GM19395 (cell line): ENCODE data around the gene SSR4.
"Not testable (repeated sequence)": the region's sequence is repeated elsewhere in the genome, so short reads cannot be mapped to it uniquely, and the experiment has no call there.

ENCODE experiments used
- ATAC-seq: cut with Tn5 transposase; IDR thresholded peaks from one replicate; pipeline ENCODE4 v1.9.1; 2021; ENCODE audit warnings: mild to moderate bottlenecking, moderate library complexity; ENCODE audit not compliant: unreplicated experiment

The SSR4 gene

DNA sequence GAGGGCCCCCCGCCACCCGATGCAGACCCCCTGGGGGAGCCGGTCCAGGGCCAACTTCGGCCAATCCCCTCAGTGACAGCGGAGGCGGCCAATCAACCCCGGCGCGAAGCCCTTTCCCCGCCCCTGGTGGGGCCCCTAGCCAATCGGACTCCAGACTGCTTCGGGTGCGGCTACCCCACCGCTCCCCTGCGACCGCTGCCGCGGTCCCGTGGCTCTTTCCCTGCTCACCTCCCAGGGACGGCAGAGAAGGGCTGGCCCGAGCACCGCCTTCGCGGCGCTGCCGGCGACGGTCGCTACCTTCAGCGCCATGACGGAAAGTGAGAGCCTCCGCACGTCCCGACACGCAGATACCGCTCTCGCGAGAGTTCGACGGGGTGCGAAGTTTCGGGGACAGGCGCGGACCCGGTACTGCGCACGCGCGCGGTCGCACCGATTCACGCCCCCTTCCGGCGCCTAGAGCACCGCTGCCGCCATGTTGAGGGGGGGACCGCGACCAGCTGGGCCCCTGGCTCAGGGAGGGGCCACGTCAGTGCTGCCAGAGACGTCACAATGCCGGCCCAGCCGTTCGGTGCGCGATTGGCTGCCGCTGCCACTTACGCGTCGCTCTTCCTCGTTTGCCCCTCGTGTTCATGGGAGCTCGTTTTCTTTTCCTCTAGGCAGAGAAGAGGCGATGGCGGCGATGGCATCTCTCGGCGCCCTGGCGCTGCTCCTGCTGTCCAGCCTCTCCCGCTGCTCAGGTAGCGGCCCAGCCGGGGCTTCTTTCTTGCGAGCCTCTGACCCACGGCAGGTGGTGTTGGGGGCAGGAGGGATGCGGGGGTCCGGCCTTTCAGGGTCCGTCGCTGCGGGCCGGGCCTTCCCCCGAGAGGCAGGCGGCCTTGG lies at the start of gene SSR4, which contains the start of gene IDH3G:
Gene SSR4, plus strand, starts transcription at position 651 of the 879 bp plus-strand sequence. Its CDS starts 20 bp downstream, at position 671.
Gene IDH3G, minus strand, starts transcription at position 358 of the 879 bp plus-strand sequence. Its CDS starts 49 bp downstream, at position 309.
- ATAC-seq: peak; percentile 88

DNA sequence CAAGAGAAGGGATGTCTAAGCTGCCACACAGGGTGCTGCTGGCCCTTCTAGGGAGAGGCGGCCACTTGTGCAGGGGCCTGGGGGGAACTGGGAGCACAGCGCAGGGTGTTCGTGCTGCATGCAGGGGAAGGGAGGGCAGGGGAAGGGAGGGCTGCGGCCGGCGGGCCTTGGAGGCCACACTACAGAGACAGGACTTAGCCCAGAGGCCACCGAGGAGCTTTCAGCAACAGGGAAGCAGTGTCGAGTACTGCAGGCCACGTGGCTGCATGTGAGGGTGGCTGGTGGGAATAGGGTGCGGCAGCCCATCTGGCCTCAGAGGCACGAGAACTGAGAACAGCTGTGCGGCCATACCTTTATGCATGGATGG lies 49.4 kb upstream of the SSR4 start:
- ATAC-seq: not testable (repeated sequence)

DNA sequence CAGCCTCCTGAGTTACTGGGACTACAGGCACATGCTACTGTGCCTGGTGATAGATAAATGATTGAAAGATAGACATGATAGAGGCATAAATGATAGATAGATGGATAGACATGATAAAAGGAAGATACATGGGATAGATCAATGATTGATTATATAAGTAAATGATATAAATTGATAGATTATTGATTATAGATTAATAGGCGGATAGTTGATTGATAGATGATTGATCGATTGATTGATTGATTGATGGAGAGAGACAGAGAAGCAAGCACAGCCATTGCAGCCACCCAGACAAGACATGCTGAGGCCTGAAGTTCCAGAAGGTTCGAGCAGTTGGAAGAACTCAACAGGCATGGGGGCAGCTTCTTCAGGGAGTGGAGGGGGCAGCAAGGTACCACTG lies 48.1 kb upstream of the SSR4 start:
- ATAC-seq: no peak

DNA sequence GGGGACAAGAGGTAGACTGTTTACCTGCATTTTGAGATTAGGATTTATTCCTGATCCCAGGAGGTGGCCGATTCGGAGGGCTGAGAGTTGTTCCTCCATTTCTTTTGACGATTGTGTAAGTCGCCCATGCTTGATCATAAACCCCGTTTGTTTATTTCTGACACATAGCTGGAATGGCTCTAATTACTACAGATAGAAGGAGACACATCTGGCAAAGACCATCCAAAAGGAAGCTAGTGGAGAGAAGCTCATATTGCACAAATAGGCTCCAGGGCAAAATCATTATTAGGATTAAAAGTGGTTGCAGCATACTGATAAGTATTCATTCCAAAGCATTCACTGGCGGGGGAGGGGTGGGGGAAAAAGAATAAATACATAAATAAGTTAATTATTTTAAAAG lies 47.5 kb upstream of the SSR4 start:
- not testable (repeated sequence) for ATAC-seq

DNA sequence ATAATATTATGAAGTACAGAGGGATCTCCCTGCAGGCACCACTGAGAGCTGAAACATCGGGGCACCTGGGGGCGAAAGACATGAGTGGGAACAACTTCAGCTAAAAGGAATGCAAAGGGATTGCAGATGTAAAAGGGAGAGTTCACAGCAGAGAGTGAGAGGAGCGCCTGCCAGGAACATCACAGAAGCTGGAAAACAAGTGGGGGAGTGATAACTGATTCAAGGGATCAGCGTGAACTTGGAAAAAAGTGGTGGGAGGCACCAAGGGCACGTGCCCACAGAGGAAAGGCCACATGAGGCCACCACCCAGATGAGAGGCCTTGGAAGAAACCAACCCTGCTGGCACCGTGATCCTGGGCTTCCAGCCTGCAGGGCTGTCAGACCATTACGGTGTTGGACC lies 45.5 kb upstream of the SSR4 start:
- not testable (repeated sequence) for ATAC-seq

DNA sequence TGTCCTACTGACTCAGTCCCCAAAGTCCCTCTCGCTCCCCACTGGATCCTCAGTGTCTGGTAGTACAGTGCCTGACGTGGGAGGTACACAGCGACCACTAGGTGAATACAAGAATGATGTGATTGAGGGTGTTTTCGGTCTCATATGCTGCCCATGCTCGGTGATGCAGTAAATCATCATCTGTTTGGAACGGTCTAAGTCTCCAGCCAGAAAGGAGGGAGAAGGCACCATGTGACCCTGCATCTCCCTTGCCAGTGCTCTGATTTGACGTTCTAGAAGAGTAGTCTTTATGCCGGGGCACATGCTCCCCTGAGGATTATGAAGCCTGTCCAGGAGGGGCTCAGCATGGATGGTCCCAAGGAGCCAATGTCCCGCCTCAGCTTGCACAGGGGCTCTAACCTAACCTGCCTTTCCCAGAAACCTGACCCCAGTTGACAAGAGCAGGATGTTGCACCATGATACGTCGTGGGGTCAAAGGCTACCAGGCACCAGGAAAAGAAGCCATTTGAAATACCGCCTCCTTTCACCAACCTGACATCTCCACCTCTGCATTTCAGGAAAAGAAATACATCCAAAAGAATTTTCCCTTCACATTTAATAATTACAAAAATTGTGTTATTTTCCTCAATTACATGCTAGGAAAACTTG lies 44.2 kb upstream of the SSR4 start:
- ATAC-seq: no peak

DNA sequence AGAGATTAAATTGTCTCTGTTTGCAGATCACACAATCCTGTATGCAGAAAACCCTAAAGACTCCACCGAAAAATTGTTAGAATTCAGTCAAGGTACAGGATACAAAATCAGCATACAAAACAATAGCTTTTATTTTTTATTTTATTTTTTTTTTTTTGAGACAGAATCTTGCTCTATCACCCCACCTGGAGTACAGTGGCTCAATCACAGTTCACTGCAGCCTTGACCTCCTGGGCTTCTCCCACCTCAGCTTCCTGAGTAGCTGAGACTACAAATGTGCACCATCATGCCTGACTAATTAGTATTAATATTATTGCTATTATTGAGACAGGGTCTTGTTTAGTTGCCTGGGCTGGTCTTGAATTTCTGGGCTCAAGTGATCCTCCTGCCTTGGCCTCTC lies 39.3 kb upstream of the SSR4 start:
- no peak for ATAC-seq

DNA sequence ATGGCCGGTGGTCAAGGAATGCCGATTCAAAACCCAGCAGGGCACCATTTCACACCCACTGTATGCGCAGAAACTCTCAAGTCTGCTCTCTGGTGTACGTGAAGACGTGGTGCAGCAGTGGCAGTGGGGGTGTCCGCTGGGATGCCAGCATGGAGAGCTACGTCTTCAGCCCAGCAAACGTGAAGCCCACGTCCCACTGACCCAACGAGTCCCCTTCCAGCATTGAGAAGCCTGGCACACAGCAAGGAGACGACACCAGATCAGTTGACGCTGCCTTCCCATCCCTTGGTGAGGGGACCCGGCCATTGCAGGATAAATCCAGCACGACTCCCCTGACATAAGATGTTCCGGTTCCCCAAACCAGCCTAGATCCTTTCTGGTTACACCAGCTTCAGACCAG lies 32.6 kb upstream of the SSR4 start:
- no peak for ATAC-seq

DNA sequence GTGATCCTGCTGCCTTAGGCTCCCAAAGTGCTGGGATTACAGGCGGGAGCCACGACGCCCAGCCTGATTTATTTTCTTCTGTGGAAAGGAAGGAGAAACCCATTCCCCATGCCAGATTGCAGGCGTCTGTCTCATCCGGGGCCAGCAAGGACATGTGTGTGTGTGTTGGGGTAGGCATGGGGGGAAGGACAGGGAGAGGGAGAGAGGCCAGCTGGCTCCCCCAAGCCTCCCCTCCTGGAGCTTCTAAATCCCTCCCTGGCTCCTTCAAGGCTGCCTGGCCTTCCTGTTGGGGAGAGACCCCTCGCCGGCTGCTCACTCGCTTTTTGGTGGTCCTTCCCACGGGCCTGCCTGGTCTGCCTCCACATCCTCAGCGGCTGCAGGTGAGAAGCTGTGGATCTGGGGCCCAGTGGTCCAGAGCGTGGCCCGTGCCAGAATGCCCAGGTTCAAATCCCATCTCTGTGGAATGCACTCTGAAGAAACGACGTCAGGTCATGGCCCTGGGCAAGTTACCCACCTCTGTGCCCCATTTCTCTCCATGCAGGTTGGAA lies 31.8 kb upstream of the SSR4 start:
- no peak for ATAC-seq

DNA sequence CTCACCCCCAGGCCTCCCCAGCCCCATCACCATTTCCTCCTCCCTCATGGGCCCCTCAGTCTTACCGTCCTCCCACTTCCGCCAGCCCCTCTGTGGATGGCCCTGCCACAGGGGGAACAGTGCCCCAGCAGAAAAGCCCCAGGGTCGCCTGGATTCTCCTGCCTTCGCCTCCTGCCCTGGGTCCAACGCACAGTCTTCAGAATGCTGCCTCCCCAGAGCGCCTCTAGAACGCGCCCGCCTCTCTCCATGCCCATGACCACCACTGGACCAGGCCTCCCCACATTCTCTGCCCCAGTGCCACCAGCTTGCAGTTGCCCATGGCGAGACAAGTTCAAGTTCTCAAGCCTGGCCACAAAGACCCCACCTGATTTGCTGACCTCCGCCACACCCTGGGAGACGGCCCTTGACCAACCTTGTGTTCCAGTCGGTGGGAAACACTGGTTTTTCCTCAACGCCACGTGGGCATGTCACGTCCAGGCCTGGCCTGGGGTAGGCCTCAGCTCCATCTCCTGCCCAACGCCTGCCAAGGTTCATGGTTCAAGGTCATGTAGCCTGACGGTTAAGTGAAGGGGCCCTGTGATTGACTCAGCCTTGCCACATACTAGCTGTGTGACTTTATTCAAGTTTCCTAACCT lies 31.1 kb upstream of the SSR4 start:
- no peak for ATAC-seq

DNA sequence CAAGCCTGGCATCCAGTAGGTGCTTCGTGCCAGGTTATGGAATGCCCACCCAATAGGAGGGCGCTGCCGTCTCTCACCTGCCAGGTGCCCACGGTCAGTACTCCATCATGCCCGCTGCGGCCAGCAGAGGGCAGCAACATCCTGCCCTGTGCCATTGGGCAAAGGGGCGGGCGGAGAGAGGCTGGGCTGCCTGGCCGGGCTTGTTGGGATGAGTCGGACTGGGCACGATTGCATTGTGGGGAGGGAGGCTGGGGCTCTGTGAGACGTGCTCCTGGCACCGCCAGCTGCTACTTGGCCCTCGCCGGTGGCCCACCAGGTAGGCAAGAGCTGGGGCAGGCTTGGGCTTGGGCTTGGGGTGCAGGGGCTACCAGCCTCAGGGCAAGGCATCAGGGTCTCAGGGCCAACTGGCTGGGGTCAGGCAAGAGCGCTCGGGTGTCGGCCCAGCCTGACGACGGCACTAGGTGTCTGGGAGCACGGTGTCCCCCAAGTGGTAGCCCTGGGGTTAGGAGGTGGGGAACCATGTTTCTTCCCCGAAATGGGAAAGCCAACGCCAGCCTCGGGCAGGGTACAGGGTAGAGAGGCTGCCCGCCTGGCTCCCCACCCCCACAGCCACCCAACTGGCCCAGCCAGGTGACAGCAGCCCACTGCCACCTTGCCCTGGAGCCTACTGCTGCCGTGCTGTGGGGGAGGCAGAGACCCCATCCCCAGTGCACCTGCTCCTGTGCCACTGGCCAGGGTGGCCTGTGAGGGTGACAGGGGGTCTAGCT lies 30.3 kb upstream of the SSR4 start, which contains the start of gene PLXNB3:
Gene PLXNB3, plus strand, starts transcription at position 261 of the 767 bp plus-strand sequence. CDS start 1,287 bp downstream, outside the sequence.
- ATAC-seq: peak; percentile 56

DNA sequence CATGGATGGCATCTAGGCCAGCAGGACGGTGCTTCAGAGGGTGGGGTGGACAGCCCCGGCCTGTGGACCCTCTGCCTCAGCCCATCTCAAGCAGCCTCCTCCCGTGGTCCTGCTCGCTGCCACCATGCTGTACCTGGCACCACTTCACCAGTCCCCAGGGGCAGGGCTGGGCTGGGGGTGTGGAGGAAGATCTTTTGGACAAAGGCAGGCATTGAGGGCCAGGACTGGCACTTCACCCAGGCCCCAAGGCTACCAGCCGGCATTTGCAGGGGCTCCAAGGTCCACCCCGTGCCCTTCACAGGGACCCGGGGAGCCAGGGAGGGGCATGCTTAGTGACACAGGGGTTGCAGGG lies 29.7 kb upstream of the SSR4 start:
- no peak for ATAC-seq

DNA sequence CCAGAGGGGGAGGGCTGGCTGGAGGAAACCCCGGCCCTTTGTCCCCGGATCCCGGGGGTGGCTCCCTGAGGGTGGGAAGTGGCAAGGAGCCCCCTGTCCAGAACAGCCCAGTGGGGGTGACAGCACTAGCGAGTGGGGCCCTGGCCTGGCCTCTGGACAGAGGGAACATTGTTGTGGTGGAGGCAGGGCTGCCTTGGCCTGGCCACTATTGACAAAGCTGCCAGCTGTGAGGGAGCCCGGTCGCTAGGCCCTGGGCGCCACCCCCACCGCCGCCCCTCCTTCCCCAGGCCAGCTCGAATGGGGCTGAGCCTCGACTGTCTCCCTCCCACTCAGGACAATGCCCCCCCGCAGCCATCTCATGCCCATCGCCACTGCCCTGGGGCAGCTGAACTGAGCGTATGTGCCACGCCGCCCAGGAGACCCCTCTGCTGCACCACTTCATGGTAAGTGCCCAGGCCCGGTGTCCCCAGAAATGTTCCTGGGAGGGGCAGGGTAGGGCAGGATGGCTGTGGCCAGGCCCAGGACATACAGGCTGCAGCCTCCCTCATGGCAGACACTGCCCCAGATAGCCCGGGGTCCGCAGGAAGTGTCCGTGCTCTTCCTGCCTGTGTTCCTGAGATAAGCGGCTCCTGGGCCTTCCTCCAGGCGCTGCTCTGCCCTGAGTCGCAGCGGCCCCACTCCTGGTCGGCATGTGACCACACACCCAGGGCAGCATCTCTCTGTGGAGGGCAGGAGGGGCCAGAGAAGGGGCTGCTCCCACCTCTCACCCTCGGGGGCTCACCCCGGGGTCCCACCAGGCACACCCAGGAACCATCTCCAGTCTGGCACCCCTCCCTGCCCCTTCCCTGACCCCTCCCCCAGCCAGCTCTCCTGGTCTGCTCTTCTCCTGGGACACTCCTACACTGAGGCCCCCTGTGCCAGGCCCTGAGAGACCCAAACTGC lies 29.1 kb upstream of the SSR4 start:
- ATAC-seq: no peak

DNA sequence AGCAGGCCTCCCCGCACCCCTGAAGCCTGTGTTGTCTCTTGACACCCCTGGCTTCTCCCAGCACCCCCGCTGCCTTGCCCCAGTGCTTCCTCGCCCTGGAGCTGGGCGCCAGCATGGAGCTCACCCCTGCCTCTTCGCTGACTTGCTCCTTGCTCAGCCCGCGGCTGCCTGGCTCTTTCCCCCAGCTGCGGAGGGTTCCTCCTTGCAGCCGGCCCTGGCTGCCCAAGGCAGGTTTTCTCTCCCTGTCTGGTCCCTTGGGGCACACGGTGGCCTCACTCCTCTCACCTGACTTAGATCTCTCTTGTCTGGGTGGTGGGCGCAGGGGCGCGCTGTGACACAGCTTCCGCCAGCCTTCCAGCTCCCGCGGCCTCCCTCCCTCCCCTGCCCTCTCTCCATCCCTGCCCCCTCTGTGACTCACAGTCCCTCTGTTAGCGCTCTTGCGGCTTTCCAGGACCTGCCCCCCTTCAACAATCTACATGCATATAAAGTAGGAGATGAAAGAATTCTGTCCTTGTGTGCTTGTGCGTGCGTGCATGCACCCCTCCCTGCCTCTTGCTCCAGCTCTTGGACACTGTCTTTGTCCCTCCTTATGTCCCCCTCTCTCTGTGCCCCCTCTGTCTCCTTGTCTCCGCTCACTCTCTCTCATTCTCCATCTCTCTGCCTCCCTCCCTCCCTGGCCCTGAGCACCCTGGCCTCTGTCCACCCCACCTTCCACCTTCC lies 28.2 kb upstream of the SSR4 start:
- no peak for ATAC-seq

DNA sequence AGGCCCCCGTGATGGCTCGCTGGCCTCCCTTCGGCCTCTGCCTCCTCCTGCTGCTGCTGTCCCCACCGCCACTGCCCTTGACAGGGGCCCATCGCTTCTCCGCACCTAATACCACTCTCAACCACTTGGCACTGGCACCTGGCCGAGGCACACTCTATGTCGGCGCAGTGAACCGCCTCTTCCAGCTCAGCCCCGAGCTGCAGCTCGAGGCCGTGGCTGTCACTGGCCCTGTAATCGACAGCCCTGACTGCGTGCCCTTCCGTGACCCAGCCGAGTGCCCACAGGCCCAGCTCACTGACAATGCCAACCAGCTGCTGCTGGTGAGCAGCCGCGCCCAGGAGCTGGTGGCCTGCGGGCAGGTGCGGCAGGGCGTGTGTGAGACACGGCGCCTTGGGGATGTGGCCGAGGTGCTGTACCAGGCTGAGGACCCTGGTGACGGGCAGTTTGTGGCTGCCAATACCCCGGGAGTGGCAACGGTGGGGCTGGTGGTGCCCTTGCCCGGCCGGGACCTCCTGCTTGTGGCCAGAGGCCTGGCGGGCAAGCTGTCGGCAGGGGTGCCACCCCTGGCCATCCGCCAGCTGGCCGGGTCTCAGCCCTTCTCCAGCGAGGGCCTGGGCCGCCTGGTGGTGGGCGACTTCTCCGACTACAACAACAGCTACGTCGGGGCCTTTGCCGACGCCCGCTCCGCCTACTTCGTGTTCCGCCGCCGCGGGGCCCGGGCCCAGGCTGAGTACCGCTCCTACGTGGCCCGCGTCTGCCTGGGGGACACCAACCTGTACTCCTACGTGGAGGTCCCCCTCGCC lies 27.4 kb upstream of the SSR4 start:
- ATAC-seq: no peak

DNA sequence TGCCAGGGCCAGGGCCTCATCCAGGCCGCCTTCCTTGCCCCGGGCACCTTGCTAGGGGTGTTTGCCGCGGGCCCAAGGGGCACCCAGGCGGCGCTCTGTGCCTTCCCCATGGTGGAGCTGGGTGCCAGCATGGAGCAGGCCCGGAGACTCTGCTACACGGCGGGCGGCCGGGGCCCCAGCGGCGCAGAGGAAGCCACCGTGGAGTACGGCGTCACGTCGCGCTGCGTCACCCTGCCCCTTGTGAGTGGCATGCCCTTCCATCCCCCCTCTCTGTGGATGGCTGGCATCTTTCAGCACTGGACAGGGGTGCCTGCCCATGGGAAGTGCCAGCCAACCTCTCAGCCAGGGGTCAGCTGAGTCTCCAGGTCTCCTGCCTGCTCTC lies 26.8 kb upstream of the SSR4 start:
- ATAC-seq: no peak

DNA sequence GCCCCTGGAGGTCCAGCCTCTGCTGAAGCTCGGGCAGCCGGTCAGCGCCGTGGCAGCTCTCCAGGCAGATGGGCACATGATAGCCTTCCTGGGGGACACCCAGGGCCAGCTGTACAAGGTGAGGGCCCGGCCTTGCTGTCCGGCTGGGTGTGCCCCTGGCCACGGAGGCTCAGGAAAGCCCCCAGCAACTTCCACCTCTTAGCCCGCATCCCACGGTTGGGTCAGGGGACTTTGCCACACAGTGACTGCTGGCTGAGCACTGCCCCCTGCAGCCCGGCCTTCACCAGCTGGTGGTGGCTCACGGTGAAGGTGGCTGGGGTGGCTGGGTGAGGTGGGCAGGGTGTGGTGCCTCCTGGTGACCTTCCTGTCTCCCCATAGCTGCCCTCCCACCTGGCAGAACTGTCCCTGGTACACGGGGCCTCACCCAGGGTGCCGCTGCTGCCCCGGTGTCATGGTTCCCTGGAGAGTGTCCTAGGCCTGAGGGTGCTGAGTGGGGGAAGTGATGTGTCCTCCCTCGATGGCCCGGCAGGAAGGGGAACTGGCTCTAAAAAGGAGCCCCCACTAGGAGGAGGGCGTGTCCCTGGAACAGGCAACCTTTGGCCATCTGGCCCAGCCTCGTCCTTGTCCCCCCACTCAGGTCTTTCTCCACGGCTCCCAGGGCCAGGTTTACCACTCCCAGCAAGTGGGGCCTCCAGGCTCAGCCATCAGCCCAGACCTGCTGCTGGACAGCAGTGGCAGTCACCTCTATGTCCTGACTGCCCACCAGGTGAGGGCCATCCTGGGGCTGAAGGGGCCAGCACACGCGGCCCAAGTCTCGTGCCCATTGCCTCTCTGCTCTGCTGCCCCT lies 25.9 kb upstream of the SSR4 start:
- ATAC-seq: no peak
